NOMO-1 treated with dmso at 0.1 percent for 144 hours (cell line): ENCODE results near the gene PARP1.
"Not testable (repeated sequence)": the region's sequence is repeated elsewhere in the genome, so short reads cannot be mapped to it uniquely, and the experiment has no call there.

Source experiments
- DNase-seq: peaks from one replicate; lab custom pipeline; 2025; ENCODE audit not compliant: unreplicated experiment; lab: John Stamatoyannopoulos, UW

PARP1 gene

DNA sequence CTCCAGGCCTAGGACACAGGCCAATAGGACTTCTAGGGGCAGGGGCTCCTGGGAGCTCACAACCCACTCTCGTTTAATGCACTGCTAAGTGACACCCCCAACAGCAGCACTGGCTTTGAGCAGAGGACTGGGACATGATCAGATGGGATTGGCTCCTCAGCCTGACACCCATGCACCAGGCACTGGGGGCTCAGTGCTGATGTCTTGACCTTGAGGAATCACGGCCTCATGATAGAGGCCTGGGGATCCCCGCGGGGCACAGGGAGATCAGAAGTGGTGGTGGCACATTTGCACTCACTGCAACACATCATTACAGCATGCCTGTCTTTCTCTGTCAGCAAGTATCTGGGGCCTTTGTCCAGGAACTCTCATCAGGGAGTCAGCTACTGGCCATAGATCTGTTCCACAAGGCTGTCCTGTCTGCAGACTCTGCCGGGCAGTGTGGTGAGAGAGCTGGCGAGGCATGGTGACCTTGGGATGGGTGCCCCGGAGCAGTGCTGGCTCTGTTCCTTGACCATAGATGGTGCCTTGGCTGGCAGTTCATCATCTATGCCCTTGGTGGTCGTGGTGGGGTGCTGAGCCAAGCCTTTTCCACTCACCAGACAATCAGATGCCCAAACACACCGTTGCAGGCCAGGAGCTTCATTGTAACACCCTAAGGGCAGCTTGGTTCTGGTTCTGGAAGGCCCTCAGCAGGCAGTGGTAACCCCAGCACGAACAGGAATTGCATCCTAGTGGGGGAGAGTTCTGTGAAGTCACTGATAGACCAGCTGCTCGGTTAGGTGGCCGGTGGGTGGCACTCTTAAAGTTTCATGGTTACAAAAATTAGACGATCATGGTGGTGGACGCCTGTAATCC, 22.2 kb upstream of the PARP1 start:
- DNase-seq = no peak

DNA sequence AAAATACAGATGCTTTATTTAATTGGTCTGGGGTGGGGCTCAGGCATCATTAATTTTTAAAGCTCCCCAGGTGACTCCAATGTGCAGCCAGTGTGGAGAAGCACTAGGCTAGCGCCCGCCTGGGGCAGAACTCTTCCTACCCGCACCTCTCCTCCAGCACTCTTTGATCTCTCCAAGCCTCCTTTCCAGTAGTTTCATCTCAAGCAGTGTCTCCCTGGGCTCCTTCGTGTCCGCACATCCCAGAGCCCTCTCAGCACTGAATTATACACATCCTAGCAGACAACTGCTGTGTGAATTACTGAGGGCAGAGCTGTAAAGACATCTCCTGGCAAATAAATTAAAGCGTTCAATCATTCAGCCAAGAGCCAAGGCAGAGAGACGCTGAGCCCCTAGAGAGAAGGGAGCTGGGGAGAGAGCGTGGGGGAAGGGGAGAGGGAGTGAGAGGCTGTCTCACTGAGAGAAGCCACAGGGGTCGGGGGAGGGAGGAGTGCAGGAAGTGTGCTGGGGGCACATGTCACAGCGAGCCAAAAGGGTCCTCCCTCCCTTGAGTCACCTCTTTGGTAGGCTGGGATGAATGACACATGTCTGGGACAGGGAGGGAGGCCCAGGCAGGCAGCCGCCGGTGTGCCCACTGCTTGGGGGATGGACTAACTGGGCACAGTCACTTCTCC, 21.0 kb upstream of the PARP1 start:
- DNase-seq = no peak

- no peak for DNase-seq
These were observed 20.5 kb upstream of the PARP1 start for GRCh38 chr1:226428348-226428747.

GRCh38 chr1:226427131-226427530, 19.2 kb upstream of the PARP1 start:
- no peak for DNase-seq

DNA sequence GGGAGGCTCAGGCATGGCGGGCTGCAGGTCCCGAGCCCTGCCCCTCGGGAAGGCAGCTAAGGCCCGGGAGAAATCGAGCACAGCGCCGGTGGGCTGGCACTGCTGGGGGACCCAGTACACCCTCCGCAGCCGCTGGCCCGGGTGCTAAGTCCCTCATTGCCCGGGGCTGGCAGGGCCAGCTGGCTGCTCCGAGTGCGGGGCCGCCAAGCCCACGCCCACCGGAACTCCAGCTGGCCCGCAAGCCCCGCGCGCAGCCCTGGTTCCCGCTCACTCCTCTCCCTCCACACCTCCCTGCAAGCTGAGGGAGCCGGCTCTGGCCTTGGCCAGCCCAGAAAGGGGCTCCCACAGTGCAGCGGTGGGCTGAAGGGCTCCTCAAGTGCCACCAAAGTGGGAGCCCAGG, 18.5 kb upstream of the PARP1 start:
- not testable (repeated sequence) for DNase-seq

DNA sequence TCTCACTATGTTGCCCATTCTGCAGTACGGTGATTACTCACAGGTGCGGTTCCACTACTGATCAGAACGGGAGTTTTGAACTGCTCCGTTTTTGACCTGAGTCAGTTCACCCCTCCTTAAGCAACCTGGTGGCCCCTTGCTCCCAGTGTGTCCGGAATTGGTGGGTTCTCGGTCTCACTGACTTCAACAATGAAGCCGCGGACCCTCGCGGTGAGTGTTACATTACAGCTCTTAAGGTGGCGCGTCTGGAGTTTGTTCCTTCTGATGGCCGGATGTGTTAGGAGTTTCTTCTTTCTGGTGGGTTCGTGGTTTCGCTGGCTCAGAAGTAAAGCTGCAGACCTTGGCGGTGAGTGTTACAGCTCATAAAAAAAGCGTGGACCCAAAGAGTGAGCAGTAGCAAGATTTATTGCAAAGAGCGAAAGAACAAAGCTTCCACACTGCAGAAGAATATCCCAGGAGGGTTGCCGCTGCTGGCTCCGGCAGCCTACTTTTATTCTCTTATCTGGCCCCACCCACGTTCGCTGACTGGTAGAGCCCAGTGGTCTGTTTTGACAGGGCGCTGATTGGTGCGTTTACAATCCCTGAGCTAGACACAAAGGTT, 17.6 kb upstream of the PARP1 start:
- no peak for DNase-seq

DNA sequence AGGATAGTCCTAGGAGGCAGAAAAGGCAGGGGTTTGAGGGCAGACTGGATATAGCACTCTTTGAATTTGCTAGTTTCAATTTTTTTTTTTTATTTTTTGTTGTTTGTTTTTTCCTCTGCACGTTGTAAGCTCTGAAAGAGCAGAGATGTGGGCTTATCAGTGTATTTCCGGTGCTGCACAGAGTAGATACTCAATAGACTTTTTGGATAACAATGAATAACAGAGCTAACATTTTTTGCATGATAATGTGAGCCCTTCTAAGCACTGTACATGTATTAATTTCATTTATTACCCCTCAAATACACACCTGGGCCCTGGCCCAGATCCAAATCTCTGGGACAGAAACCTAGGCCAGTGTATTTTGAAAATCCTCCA, 17.1 kb upstream of the PARP1 start:
- DNase-seq = no peak

DNA sequence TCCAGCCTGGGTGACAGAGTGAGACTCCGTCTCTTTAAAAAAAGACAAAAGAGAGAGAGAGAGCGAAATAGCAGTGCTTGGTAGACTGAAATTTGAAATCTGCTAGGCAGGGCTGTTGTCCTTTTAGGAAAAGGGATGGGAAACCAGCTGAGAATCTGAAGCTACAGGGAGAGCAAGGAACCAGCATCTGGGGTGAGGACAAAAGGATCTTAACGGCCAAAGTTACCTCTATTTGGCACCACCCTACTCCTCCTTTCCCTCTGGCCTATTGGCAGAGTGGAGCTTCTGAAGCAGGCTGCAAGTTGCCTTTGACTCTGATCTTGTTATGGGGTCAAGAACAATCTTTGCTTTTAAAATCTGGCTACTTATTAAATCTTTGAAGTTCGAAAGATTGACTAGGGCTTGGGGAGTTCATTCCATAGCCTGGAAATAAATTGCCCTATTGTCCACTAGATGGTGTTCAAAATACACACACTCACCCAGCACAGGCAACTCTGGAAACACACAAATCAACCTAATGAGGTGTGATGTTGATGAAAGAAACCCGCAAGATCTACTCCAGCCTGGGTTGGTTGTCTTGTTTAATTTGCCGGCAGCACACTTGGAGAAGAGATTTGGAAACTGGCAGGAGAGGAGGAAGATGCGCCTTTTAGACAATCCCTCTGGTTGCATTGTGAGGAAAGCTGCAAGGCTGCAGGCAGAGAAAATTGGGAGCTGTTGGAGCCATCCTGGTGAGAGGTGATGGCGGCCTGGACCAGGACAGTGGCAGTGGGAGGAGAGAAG, 16.5 kb upstream of the PARP1 start:
- DNase-seq = peak; percentile 2

DNA sequence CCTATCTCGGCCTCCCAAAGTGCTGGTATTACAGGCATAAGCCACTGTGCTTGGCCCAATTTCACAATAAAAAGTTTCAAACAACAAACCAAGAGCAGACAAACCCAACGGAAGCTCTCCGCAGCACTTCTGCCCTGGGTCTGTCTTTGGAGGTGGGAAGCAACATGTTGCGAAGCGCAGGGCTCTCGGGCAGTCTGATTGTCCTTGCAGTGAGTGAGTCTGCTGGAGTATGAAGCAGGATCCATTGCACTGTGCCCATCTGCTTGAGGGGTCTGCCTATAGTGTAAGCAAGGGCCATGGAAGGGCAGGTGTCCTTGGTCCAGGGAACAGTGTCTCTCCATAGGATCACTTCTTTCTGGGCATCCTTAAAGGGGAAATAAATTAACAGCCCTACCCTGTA, 14.6 kb upstream of the PARP1 start:
- DNase-seq = no peak

GRCh38 chr1:226420897-226421296, 13.0 kb upstream of the PARP1 start:
- DNase-seq = no peak

DNA sequence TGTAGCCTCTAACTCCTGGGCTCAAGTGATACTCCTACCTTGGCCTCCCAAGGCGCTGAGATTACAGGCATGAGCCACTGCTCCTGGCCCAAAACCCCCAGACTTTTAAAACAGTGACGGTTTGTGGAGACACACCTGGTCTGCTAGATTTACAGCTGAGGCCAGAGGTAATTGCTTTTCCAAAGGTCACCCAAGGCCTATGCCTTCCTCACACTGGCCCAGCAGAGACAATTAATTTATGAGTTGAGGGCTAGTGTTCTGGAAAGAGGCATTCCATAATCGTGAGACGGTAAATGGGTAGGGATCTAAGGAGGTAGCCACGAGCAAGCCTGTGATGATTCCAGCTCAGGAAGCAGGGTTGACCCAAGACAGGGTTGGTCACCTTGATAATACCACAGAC, 12.4 kb upstream of the PARP1 start:
- no peak for DNase-seq

GRCh38 chr1:226419284-226420029, 11.6 kb upstream of the PARP1 start:
- DNase-seq = no peak

DNA sequence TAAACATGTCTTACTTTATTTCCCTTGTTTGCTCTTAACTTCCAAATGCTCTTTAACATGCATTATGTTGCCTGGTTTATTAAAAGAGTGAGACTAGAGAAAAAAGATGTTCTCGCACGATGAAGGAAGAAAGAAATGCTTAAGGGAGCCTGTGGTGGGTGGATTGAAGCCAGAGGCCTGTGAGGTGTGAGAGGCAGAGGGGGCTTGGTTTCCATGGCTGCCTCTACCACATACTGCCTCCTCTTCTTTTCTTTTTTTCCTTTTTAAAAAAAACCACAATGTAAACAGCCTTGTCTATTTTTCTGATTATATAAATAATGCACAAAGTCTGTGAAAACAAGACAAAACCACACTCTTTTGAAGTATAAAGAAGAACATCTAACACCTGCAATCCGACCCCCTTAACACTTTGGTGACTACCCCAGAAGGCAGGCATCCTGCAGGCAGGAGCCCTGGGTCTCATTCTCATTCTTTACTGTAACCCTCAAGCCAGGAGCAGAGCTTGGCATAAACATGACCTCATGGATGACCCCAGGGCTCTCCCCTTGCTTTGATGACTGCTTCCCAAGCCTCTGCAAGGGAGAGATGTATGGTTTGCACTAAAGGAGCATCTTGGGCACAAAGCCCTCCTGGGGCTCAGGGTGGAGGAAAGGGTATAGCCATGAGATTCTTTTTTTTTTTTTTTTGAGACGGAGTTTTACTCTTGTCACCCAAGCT, 10.1 kb upstream of the PARP1 start:
- no peak for DNase-seq

DNA sequence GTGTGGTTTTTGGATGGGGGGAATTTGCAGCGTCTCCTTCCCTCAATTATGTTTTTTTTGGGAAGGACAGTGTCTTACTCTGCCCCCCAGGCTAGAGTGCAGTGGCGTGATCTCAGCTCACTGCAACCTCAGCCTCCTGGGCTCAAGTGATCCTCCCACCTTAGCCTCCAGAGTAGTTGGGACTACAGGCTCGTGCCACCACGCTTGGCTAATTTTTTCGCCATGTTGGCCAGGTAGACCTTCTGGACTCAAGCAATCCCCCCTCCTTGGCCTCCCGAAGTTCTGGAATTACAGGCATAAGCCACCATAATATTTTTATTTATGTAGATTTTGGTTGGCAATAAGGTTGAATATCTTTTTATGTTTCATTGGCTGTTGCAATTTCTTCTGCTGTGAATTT, 9.5 kb upstream of the PARP1 start:
- no peak for DNase-seq

DNA sequence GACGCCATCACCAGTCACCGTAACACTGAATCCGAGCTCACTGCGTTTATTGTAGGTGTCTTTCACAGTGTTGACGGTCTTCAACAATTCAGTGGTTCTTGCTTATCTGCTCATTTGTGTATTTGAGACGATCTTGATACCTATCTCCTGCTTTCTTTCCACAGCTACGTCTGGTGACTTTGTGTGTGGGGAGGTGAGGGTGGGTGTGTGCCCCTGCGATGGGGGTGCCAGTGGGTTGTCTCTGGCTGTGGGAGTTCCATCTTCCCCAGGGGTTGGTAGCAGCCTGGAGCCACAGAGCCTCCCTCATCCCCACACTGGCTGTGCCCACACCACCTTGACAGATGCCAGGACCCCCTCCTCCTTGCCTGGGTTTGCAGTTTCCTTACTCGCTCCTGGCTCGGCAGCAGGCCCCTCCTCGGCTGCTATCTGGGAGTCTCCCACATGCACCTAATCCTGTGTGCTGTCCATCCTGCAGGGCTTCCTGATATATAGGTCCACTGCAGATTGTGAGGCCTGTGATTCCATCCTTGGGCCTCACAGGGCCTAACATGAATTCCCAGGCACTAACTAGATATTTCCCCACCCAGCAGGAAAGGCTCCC, 6.3 kb upstream of the PARP1 start:
- DNase-seq = no peak

DNA sequence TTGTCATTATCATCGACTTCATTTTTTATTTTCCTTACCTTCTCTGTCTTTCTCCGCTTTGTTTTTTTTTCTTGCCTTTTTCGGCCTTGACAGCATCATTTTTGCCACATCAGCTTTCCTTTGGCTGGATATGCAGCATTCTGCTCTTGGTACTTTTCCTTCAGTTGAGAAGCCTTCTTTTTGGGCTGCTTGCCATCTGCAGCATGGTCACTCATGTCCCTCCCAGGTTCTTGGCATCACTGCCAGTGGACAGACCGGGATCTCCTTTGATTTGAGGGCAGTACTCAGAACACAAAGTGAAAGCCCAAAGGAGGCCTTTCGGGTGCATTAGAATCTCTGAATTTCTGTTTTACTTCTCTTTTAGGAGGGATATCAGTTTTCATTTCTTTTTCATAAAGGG, 3.7 kb upstream of the PARP1 start:
- DNase-seq = no peak

DNA sequence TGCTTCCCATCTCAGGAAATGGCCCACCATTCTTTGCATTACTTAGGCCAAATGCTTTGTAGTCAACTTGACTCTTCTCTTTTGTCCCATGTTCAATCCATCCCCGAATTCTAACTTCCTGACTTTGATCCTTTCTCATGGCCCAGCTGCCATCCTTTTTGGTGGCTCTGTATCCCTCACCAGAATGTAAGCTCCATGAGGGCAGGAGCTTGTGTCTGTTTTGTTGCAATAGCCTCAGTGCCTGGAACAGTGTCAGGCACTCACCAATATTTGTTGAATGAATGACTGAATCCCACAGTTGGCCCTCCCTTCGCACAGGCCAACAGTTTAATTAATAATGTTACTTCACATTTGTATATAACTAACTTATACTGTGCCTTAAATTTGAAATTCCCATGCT, 3.1 kb upstream of the PARP1 start:
- DNase-seq = no peak

- DNase-seq = no peak
These were observed 1.5 kb upstream of the PARP1 start for GRCh38 chr1:226409392-226409791.

- no peak for DNase-seq
These were observed 642 bp upstream of the PARP1 start for GRCh38 chr1:226408285-226409184.
